ENCODE data around the gene LRRC4C. TPM values are rescaled to one million over a fixed set of nuclear protein-coding genes. Genes with fewer than 3 reads are reported as not detected.
"Not testable (repeated sequence)": the region's sequence is repeated elsewhere in the genome, so short reads cannot be mapped to it uniquely, and the experiment has no call there.

Gene LRRC4C
- polyA plus RNA-seq, 1 donor: 1.2 TPM

GRCh38 chr11:41115066-41115465 lies 344.4 kb downstream of the LRRC4C start:
- DNase-seq: no peak

GRCh38 chr11:41113160-41113559 lies 346.3 kb downstream of the LRRC4C start:
- DNase-seq: no peak

- no peak for DNase-seq
Measured at GRCh38 chr11:41110527-41110926, 348.9 kb downstream of the LRRC4C start.

GRCh38 chr11:41102471-41102870 lies 357.0 kb downstream of the LRRC4C start:
- DNase-seq: no peak

GRCh38 chr11:41099654-41100053 lies 359.8 kb downstream of the LRRC4C start:
- DNase-seq: no peak

GRCh38 chr11:41085123-41085522 lies 374.3 kb downstream of the LRRC4C start:
- DNase-seq: no peak

GRCh38 chr11:41081756-41082285 lies 377.6 kb downstream of the LRRC4C start:
- no peak for DNase-seq

GRCh38 chr11:41074318-41074717 lies 385.1 kb downstream of the LRRC4C start:
- no peak for DNase-seq

GRCh38 chr11:41065432-41065831 lies 394.0 kb downstream of the LRRC4C start:
- no peak for DNase-seq

GRCh38 chr11:41058138-41058537 lies 401.3 kb downstream of the LRRC4C start:
- DNase-seq: no peak

GRCh38 chr11:41056892-41057569 lies 402.4 kb downstream of the LRRC4C start:
- no peak for DNase-seq

- no peak for DNase-seq
Measured at GRCh38 chr11:41053894-41054293, 405.6 kb downstream of the LRRC4C start.

- no peak for DNase-seq
Measured at GRCh38 chr11:41051919-41052635, 407.4 kb downstream of the LRRC4C start.

GRCh38 chr11:41050791-41051190 lies 408.7 kb downstream of the LRRC4C start:
- no peak for DNase-seq

GRCh38 chr11:41047229-41047628 lies 412.2 kb downstream of the LRRC4C start:
- no peak for DNase-seq

- no peak for DNase-seq
Measured at GRCh38 chr11:41045266-41045665, 414.2 kb downstream of the LRRC4C start.

- DNase-seq: no peak
Measured at GRCh38 chr11:41044747-41045146, 414.7 kb downstream of the LRRC4C start.

- no peak for DNase-seq
Measured at GRCh38 chr11:41042688-41043087, 416.8 kb downstream of the LRRC4C start.

GRCh38 chr11:41040474-41040873 lies 419.0 kb downstream of the LRRC4C start:
- DNase-seq: no peak

- DNase-seq: no peak
Measured at GRCh38 chr11:41039592-41039991, 419.9 kb downstream of the LRRC4C start.

- no peak for DNase-seq
Measured at GRCh38 chr11:41031551-41032060, 427.8 kb downstream of the LRRC4C start.

- no peak for DNase-seq
Measured at GRCh38 chr11:41020259-41020658, 439.2 kb downstream of the LRRC4C start.

GRCh38 chr11:41019666-41020065 lies 439.8 kb downstream of the LRRC4C start:
- DNase-seq: not testable (repeated sequence)

- DNase-seq: no peak
Measured at GRCh38 chr11:41018224-41018623, 441.2 kb downstream of the LRRC4C start.

Measured in hindlimb muscle (tissue), 1 donor.